Measurements from ENCODE around the gene NR5A1.

- TF ChIP-seq CTCF (IDR thresholded peaks at IDR 0.05; ENCODE audit: low read depth, low read length, poor library complexity, severe bottlenecking) (no peak), EZH2phosphoT487 (IDR thresholded peaks at IDR 0.05; ENCODE audit: borderline replicate concordance, low read length) (no peak)
Measured at GRCh38 chr9:124454791-124455443, 52.3 kb downstream of the NR5A1 start.

Measured in DOHH2 (cell line).